ENCODE measurements around the gene LTK.

The LTK gene

DNA sequence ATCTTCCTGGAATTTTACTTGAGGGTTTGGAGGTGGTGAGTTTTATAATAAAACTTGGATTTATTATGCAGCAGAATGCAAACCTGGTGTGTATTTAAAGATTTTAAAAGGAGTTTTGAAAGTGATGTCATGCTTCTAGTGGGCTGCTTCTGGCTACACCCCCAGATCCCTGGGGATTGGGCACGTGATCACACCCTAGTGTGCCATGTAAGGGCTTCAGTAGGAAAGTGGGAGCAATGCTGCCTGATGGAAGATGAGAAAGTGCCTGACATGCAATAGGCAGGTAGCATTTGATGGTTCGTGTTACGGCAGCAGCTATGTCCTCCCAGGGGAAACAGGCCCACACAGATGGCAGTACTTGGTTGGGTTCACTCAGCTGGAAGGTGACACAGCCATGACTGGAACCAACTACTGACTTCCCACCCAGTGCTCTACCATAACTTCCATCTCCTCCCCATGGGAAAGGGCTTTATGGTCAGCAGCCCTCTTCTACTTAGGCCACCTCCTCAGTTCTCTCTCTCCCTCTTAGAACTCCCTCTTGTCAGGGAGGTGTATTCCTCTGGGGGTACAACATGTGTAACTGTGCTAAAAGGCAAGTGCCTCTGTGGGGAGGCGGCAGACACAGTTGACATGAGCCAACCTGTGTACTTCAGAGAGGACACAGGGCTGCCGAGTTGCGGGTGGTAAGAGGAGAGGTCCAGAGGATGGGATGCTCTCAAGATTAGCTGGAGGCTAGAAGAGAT lies 14.3 kb downstream of the LTK start:
- Mint-ChIP-seq H3K36me3 (ENCODE audit: low read depth) (no peaks in the 10 kb centered on the region), H3K4me1 (no peaks in the 10 kb centered on the region), H3K9me3 (no peaks in the 10 kb centered on the region), H3K27me3 (ENCODE audit: low read depth) (peaks cover 97% of the 10 kb centered on the region), H3K27ac (no peak overlapping the region), H3K4me3 (no peak overlapping the region)
- no peak for TF ChIP-seq CTCF (IDR thresholded peaks at IDR 0.05; ENCODE audit: unreplicated experiment in 3 of 3)

DNA sequence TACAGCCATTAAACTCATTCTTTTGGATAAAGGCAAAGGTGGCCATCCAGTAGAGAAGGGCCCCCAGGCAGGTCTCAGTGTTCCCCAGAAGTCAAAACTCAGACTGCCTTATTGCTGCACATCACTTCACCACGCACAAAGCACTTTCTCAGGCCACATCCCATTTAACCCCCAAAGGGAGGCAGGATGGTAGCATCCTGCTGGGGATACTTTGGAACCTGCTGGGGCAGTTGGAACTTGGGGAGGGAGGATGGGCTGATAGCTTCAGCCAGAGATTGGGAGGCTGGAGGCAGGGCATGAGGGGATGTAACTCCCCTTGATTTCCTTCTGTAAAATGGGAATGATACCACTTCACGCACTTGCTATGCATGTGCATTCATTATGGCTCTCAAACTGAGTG lies 15.0 kb downstream of the LTK start:
- Mint-ChIP-seq H3K36me3 (ENCODE audit: low read depth) (no peaks in the 10 kb centered on the region), H3K9me3 (no peaks in the 10 kb centered on the region), H3K4me1 (no peaks in the 10 kb centered on the region), H3K4me3 (no peak overlapping the region), H3K27me3 (ENCODE audit: low read depth) (peaks cover 93% of the 10 kb centered on the region), H3K27ac (no peak overlapping the region)
- TF ChIP-seq CTCF (IDR thresholded peaks at IDR 0.05; ENCODE audit: unreplicated experiment in 3 of 3), result no peak

- Mint-ChIP-seq H3K9me3 (no peaks in the 10 kb centered on the region), H3K4me3 (peak overlapping the region in 2 of 3 experiments; percentile 39 to 45), H3K27me3 (ENCODE audit: low read depth) (peaks cover 90% of the 10 kb centered on the region), H3K4me1 (peaks cover 7% of the 10 kb centered on the region), H3K36me3 (ENCODE audit: low read depth) (no peaks in the 10 kb centered on the region), H3K27ac (no peak overlapping the region)
- TF ChIP-seq CTCF (IDR thresholded peaks at IDR 0.05; ENCODE audit: unreplicated experiment in 3 of 3), result no peak
Observed at GRCh38 chr15:41495736-41496599, 17.7 kb downstream of the LTK start.

DNA sequence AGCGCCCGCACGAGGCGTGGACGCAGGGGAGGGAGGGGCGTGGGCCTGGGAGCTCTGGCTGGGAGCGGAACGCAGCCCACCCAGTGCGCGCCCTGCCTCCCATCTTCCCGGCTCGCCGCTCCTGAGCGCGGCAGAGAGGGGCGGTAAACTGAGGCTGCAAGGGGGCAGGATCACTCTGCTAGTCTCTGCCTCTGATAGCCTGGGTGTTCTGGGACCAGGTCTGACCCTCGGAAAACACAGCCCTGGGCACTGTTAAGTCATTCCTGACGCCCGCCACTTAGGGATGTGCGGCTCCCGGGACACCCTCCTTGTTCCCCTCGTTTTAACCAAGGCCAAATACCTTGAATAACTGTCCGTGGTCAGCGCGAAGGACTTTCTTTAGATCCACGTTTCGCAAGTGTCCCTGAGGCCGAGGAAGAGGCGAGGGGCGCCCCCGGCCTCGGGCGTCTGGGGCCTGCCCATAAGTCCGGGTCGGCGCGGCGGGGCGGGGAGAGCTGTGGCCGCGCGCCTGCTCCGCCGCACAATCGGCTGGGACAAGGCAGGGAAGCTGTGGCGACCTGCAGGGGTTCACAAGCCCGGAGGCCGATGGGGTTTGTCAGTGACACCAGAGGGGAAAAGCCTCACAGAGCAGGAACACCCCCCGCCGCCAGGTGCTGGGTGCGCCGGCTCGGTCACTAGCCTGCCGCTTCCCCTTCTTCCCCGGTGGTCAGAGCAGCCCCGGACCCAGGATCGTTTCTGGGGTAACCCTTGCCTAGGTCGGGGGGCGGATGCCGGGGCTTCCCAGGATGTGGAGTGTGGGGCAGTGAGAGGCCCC lies 18.5 kb downstream of the LTK start:
- Mint-ChIP-seq H3K27me3 (ENCODE audit: low read depth) (peaks cover 90% of the 10 kb centered on the region), H3K4me3 (peak overlapping the region; percentile 59 to 76 (median 74)), H3K36me3 (ENCODE audit: low read depth) (no peaks in the 10 kb centered on the region), H3K27ac (no peak overlapping the region), H3K4me1 (peaks cover 10% of the 10 kb centered on the region), H3K9me3 (no peaks in the 10 kb centered on the region)
- no peak for TF ChIP-seq CTCF (IDR thresholded peaks at IDR 0.05; ENCODE audit: unreplicated experiment in 3 of 3)

GRCh38 chr15:41494190-41494921 lies 19.3 kb downstream of the LTK start:
- peaks cover 12% of the 10 kb centered on the region for H3K4me1 Mint-ChIP-seq
- no peak overlapping the region for H3K27ac Mint-ChIP-seq
- peaks cover 84% of the 10 kb centered on the region for H3K27me3 Mint-ChIP-seq (ENCODE audit: low read depth)
- no peaks in the 10 kb centered on the region for H3K36me3 Mint-ChIP-seq (ENCODE audit: low read depth)
- H3K4me3 Mint-ChIP-seq, result peak overlapping the region; percentile 34 to 56 (median 49)
- TF ChIP-seq CTCF (IDR thresholded peaks at IDR 0.05; ENCODE audit: unreplicated experiment in 3 of 3), result no peak
- H3K9me3 Mint-ChIP-seq, result no peaks in the 10 kb centered on the region

Data from nephron (organoid).